ENCODE measurements around the gene SIK1.

The SIK1 gene

DNA sequence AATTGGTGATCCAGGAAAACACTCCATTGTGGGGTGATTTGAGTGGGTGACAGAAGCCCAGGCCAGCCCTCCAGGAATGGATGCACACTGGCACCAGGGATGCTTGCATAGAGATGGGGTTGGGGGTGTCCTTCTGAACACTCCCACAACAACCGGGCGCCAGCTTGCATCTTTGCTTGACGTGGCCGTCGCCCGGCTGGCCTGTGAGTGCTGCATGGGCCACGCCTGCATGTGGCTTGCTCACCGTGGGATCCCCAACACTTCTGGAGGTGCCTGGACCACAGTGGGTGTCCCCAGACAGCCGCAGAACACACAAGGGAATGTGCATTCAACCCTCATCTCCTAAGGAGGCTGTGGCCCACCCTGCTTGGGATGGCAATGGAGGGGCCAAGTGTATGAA, 55.1 kb downstream of the SIK1 start:
- H3K4me3 ChIP-seq (ENCODE audit: low read length), result no peak overlapping the region
- no peak for DNase-seq (ENCODE audit: low read depth, low spot score)

DNA sequence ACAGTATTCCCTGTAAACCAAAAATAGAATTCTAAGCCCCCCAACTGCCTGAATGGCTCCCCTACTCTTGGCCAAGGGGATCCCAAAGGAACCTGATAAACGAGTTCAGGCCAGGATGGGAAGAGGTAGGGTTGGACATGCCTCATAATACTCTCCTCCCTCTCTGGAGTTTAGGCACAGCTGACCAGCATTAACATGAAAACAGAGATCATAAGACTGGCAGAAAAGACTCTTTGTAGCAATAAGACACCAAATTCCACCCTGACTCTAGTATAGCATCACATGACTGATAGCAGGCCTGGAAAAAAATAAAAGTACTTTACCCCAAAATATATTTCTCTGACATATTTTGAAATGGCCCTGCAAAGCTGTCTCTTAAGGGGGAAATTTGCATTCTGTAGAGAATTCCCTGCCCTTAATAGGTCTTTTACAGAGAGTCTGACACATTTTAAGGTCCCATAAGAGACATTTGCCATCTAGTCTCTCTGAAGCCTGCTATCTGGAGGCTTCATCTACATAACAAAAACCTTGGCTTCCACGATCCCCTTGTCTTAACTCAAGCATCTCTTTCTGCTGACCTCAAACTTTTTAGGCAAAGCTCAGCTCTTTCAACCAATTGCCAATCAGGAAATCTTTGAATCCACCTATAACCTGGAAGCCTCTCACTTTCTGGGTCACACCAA, 55.9 kb downstream of the SIK1 start:
- no peak for DNase-seq (ENCODE audit: low read depth, low spot score)

DNA sequence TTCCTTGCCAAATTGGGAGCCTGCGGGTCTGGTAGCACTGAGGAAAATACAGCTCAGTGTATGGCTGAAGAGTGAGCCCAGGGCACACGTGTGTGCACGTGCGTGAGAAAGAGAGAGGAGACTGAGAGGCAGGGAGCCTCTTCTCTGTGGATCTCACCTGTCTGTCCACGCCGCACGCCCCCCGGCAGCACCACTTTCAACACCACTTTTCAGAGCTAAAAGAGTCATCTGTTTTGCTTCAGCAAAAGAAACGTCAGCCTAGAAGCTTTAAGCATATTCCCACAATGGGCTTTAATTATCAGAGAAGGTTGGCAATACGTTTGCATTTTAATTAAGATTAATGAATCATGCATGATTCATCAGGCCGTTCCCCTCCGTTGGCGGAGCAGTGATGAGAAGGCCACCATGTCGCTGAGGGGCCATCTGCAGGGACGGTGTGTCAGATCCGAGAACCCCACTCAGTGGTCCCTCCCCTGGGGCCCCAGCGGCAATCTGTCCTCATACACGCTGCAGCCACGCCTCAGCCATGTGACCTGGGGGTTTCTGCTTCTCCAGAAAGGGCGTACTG, 56.8 kb downstream of the SIK1 start:
- no peak for DNase-seq (ENCODE audit: low read depth, low spot score)
- H3K4me3 ChIP-seq (ENCODE audit: low read length), result no peak overlapping the region

More for the DNA sequence above, 55.9 kb downstream of the SIK1 start:
- H3K4me3 ChIP-seq (ENCODE audit: low read length), result no peak overlapping the region

DNA sequence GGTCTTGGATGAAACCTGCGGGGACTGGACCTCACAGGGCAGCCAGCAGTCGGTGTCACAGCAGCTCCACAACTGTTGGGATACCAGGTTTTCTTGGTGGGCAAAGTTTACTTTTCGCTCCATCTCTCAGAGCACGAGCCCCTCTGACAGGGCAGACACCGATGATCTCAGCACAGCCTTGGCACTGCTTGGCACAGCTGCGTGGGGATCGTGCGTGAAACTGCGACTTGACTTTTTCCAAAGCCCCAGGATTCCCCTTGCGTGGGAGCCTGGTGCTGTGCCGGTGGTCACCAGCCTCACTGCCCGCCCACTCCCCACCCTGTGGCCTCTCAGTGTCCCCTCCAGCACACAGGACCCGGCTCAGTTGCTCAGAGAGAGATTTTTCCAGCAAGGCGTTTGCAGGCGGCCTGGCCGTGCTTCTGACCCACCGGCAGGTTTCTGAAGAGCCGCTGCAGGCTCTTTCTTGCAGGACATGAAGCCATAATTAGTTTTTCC, 57.3 kb downstream of the SIK1 start:
- no peak for DNase-seq (ENCODE audit: low read depth, low spot score)
- H3K4me3 ChIP-seq (ENCODE audit: low read length), result no peak overlapping the region

DNA sequence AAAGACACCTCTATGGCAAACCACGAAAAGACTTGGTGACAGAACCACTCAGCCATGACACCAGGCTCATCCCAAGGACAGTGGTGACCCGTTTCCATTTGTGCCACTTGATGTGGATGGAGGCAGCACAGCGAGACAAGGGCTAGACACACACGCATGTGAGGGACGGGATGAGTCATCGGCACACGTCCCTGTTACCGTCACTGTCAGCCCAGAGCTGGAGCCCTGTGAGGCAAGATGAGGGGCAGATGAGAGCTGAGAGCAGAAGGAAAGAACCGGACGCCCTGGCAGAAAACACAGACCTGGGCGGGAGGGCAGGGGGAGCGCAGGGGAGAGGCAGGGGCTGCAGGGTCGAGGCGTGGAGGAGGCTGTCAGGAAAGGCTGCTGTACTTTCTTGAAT, 57.8 kb downstream of the SIK1 start:
- H3K4me3 ChIP-seq (ENCODE audit: low read length), result no peak overlapping the region
- no peak for DNase-seq (ENCODE audit: low read depth, low spot score)

DNA sequence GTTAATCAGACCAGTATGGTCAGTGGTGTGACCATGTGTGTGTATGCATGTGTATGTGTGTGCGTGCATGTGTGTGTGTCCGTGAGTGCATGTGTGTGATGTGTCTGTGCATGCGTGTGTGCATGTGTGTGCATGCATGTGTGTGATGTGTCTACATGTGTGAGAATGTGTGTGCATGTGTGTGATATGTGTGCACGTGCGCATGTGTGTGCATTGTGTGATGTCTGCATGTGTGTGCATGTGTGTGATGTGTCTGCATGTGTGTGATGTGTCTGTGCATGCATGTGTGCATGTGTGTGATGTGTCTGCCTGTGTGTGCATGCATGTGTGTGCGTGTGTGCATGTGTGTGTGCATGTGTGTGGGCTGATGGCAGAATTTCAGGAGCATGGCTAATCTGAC, 58.2 kb downstream of the SIK1 start:
- no peak overlapping the region for H3K4me3 ChIP-seq (ENCODE audit: low read length)
- DNase-seq (ENCODE audit: low read depth, low spot score), result no peak

DNA sequence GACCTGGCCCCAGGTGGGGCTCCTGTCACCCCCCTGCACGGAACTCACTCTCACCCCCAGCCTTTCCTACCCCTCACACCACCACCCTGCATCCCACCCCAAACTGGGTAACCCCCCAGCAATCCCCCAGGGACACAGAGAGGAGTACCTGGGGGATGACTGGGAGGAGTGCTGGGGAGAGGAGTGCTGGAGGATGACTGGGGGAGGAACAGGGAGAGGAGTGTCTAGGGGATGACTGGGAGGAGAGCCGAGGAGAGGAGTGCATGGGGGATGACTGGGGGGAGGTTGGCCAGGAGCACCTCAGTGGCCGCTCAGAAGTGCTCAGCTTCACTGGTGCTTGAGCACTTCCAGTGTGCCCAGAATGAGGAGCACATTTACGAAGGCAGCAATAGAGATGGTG, 59.1 kb downstream of the SIK1 start:
- no peak for DNase-seq (ENCODE audit: low read depth, low spot score)
- no peak overlapping the region for H3K4me3 ChIP-seq (ENCODE audit: low read length)

DNA sequence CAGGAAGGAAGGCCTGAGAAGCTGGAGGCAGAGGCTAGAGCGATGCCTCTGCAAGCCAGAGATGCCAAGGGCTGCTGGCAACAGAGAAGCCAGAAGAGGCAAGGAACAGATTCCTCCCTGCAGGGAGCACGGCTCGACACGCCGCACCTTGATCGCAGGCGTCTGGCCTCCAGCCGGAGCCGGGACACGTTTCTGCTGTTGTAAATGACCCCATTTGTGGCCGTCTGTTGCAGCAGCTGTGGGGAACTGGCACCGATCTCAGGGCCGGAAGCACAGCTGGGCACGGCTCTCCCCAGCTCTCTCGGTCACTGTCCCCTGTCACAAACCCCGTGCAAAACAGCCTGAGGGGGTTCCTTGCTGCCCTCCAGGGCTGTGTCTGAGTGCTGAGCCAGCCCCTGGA, 59.6 kb downstream of the SIK1 start:
- no peak overlapping the region for H3K4me3 ChIP-seq (ENCODE audit: low read length)
- DNase-seq (ENCODE audit: low read depth, low spot score), result no peak

DNA sequence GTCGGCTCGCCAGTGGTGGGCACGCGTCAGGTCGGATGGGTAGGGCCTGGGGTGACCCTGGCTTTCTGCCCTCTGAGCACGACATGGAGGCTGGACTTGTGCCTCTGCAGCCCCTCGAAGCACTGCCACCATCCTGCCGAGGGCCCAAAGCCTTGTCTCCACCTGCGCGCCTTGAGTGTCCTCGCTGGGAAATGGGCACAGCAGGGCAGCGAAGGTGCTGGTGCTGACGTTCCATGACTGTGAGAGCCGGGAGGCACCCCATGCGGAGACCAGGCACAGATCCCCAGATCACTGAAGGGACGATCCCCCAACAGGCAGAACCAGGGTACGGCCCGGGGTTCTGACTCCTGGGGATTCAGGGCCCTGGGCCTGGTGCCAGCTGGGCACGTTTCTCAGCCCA, 60.3 kb downstream of the SIK1 start:
- H3K4me3 ChIP-seq (ENCODE audit: low read length), result no peak overlapping the region
- no peak for DNase-seq (ENCODE audit: low read depth, low spot score)

DNA sequence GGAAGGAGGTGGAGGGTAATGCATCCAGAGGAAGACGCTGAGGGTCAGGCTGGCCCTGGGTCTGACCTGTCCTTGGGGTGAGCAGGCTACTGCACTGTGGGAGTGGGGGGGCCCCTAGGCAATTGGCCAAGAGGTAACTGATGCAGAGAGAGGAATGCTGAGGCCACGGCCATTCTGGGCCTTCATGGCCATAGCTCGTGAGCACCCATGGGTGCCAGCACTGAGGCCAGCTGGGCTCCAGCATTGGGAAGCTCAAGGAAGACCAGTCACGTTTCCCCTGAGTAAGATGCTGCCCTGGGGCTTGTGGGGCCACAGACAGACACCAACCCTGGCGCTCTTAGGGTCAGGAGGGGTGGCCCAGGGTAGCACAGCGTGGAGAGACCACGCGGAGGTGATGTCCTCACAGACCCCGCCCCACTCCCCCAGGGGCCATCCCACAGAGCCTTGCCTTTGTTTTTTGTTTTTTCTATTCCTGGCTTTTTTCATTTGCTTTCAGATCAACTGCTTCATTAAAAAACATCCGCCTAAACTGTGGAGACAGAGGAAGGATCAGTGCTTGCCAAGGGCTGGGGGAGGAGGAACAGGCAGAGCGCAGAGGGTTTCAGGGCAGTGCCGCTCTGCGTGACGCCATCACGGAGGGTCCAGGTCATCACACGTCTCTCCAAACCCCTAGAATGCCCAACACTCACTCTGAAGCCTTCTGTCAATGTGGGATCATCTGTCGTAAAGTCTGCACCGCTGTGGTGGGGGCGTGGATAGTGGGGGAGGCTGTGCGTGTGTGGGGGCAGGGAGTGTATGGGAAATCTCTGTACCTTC, 61.1 kb downstream of the SIK1 start:
- no peak overlapping the region for H3K4me3 ChIP-seq (ENCODE audit: low read length)
- no peak for DNase-seq (ENCODE audit: low read depth, low spot score)

DNA sequence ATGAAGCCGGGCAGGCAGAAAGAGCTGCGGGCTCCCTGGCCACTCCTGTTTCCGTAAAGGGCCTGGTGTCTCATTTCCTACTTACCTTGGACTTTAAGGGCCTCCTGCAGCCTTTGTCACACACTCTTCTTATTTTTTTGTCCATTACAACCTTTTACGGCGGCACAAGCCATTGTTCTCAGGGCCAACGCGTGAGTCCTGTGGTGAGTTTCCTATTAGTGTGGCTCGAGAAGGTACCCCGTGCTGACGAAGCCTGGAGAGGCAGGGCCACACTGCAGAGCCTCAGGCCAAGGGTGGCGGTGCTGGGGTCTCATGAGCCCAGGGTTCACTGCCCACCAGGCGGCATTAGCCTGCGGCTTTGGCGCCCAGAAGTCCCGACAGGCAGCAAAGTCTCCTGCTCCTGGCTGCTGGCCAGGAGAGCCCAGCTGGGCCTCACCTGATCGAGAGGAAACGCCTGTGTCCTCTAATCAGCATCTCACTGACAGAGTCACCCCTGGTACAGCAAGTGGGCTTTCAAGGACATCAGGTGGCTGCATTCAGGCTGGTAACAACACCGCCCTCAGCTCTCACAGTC, 62.0 kb downstream of the SIK1 start:
- no peak for DNase-seq (ENCODE audit: low read depth, low spot score)

More for the DNA sequence above, 62.0 kb downstream of the SIK1 start:
- no peak overlapping the region for H3K4me3 ChIP-seq (ENCODE audit: low read length)

Measured in Jurkat, Clone E6-1 (cell line).